Esophagus muscularis mucosa (tissue), 4 donors: ENCODE results near the gene TOGARAM1. TPM values are rescaled to one million over a fixed set of nuclear protein-coding genes. Genes with fewer than 3 reads are reported as not detected.

Experiments
- DNase-seq: peaks from one replicate; pipeline ENCODE4 v3.0.0-alpha.2; 2017; ENCODE audit errors: extremely low spot score
- H3K27ac ChIP-seq, 4 donors: fragments of 200-600 bp; sonication (generic); replicated peaks in 1 of 4; 1 replicate in 3 of 4; 2 replicates in 1 of 4; pipeline ENCODE4 v1.5.1; 2016 to 2019; ENCODE audit warnings: mild to moderate bottlenecking in 1 of 4
- H3K27me3 ChIP-seq, 4 donors: fragments of 200-600 bp; sonication (generic); one replicate each; pipeline versions ENCODE4 v1.5.1 to v1.6.0; 2016 to 2019
- H3K36me3 ChIP-seq, 4 donors: fragments of 200-600 bp; sonication (generic); one replicate each; pipeline ENCODE4 v1.5.1; 2016 to 2019
- H3K4me1 ChIP-seq, 4 donors: fragments of 200-600 bp; sonication (generic); one replicate each; pipeline ENCODE4 v1.5.1; 2016 to 2019
- H3K4me3 ChIP-seq, 4 donors: fragments of 200-600 bp; sonication (generic); 1 replicate in 2 of 4; 2 replicates in 2 of 4; pipeline ENCODE4 v1.5.1; 2016 to 2019; ENCODE audit warnings: mild to moderate bottlenecking in 4 of 4, moderate library complexity in 1 of 4
- H3K9me3 ChIP-seq, 4 donors: fragments of 200-600 bp; sonication (generic); 1 replicate in 3 of 4; 2 replicates in 1 of 4; pipeline ENCODE4 v1.5.1; 2016 to 2019
- EP300 ChIP-seq: sonication (generic); formaldehyde crosslinking; IDR thresholded peaks from one replicate; pipeline ENCODE4 v1.6.1; 2017; ENCODE audit warnings: antibody characterized with exemption
- POLR2A ChIP-seq: fragments of 450-650 bp; IDR thresholded peaks from one replicate; pipeline ENCODE4 v1.6.1; 2017; ENCODE audit warnings: antibody characterized with exemption, moderate library complexity, mild to moderate bottlenecking, low read depth
- POLR2AphosphoS5 ChIP-seq, 2 donors: sonication (generic); formaldehyde crosslinking; IDR thresholded peaks; one replicate each; pipeline ENCODE4 v1.6.1; 2017; ENCODE audit warnings: antibody characterized with exemption in 2 of 2
- WGBS: methylation state at CpG from one replicate; pipeline ENCODE4 v1.1.5; 2018; 5-methylcytosine and 5-hydroxymethylcytosine counted together
- intact Hi-C: fragments of 100-400 bp; cut with DNase I; formaldehyde crosslinking; loops from one replicate; pipeline ENCODE4 v1.15.1; 2023
- total RNA-seq, 4 donors: library from RNA; depleted of rRNA; stranded (reverse); fragments of >200 nt; gene quantifications; one replicate each; pipeline versions ENCODE4 v1.1.0 to v1.2.1, GENCODE V29; 2016
- TF ChIP-seq, protein P1 (sequence below), 3 experiments: fragments of 200-600 bp in 2 of 3; fragments of 450-650 bp in 1 of 3; sonication (generic) in 2 of 3; IDR thresholded peaks; one replicate each; pipeline ENCODE4 v1.5.1; 2017 to 2019; ENCODE audit warnings: antibody characterized with exemption in 3 of 3, mild to moderate bottlenecking in 2 of 3, moderate library complexity in 1 of 3

The TOGARAM1 gene
- total RNA-seq, 4 donors from 2014 or later = 11.8 to 17.9 (median 14.9) TPM

DNA sequence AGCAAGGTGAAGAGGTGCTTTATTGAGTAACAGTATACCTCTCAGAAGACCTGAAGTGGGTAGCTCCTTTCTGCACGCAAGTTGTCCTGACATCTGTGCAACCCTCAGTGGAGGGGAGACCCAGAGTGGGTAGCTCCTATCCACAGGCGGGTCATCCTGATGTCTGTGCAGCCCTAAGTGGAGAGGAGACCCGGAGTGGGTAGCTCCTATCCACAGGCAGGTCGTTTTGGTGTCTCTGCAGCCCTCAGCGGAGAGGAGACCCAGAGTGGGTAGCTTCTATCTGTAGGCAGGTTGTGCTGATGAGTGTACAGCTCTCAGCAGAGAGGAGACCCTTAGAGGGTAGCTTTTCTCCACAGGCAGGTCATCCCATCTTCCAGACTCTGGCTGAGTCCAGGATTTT lies 76.9 kb downstream of the TOGARAM1 start:
- H3K27ac ChIP-seq = no peak overlapping the region
- H3K36me3 ChIP-seq = peaks cover 5 to 60% (median 37%) of the 10 kb centered on the region in 4 donors
- no peak for TF ChIP-seq POLR2A
- TF ChIP-seq POLR2AphosphoS5 (IDR thresholded peaks at IDR 0.05) = no peak
- TF ChIP-seq, protein P1, sequence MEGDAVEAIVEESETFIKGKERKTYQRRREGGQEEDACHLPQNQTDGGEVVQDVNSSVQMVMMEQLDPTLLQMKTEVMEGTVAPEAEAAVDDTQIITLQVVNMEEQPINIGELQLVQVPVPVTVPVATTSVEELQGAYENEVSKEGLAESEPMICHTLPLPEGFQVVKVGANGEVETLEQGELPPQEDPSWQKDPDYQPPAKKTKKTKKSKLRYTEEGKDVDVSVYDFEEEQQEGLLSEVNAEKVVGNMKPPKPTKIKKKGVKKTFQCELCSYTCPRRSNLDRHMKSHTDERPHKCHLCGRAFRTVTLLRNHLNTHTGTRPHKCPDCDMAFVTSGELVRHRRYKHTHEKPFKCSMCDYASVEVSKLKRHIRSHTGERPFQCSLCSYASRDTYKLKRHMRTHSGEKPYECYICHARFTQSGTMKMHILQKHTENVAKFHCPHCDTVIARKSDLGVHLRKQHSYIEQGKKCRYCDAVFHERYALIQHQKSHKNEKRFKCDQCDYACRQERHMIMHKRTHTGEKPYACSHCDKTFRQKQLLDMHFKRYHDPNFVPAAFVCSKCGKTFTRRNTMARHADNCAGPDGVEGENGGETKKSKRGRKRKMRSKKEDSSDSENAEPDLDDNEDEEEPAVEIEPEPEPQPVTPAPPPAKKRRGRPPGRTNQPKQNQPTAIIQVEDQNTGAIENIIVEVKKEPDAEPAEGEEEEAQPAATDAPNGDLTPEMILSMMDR (IDR thresholded peaks at IDR 0.05) = no peak
- TF ChIP-seq EP300 = no peak
- H3K9me3 ChIP-seq = no peaks in the 10 kb centered on the region
- H3K27me3 ChIP-seq = no peaks in the 10 kb centered on the region
- H3K4me1 ChIP-seq = no peaks in the 10 kb centered on the region
- DNase-seq = no peak
- H3K4me3 ChIP-seq = no peak overlapping the region
- intact Hi-C loops = no loop called here
- WGBS = 97% methylated on average over 5 of the region's 5 CpGs

GRCh38 chr14:45039390-45039789 lies 77.4 kb downstream of the TOGARAM1 start:
- Histone ChIP-seq H3K36me3 (peaks cover under 1 to 60% (median 35%) of the 10 kb centered on the region in 4 donors), H3K4me1 (no peaks in the 10 kb centered on the region), H3K4me3 (no peak overlapping the region), H3K27ac (no peak overlapping the region), H3K9me3 (no peaks in the 10 kb centered on the region), H3K27me3 (no peaks in the 10 kb centered on the region)
- no peak for TF ChIP-seq POLR2A
- TF ChIP-seq, protein P1 (IDR thresholded peaks at IDR 0.05) = no peak
- TF ChIP-seq POLR2AphosphoS5 (IDR thresholded peaks at IDR 0.05) = no peak
- no peak for TF ChIP-seq EP300
- no CpG with 5 or more reads among the region's 2 CpGs for WGBS
- intact Hi-C loops = no loop called here
- DNase-seq = no peak

GRCh38 chr14:45041641-45042040 lies 79.7 kb downstream of the TOGARAM1 start:
- intact Hi-C loops = no loop called here
- WGBS = 98% methylated on average over 5 of the region's 5 CpGs
- no peaks in the 10 kb centered on the region for H3K27me3 ChIP-seq
- H3K9me3 ChIP-seq = no peaks in the 10 kb centered on the region
- H3K4me3 ChIP-seq = no peak overlapping the region
- H3K36me3 ChIP-seq = peaks cover 0 to 63% (median 42%) of the 10 kb centered on the region in 4 donors
- no peaks in the 10 kb centered on the region for H3K4me1 ChIP-seq
- H3K27ac ChIP-seq = no peak overlapping the region
- TF ChIP-seq, protein P1 (IDR thresholded peaks at IDR 0.05) = no peak
- TF ChIP-seq POLR2A (no peak), EP300 (no peak), POLR2AphosphoS5 (IDR thresholded peaks at IDR 0.05) (no peak)
- DNase-seq = no peak

DNA sequence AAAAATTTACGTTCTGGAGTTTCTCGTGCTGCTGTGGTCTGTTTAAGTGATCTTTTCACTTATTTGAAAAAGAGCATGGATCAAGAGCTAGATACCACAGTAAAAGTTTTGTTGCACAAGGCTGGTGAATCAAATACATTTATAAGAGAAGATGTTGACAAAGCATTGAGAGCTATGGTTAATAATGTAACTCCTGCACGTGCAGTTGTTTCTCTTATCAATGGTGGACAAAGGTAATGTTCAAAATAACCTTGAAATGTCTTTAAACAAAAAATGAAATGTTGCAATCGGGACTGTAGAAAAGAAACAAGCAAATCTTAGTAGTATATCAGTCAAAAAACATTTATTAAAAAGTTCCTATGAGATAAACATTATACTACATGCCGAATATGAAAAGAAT lies 82.6 kb downstream of the TOGARAM1 start:
- TF ChIP-seq POLR2AphosphoS5 (IDR thresholded peaks at IDR 0.05) (no peak), EP300 (no peak), POLR2A (no peak)
- TF ChIP-seq, protein P1 (IDR thresholded peaks at IDR 0.05) = no peak
- intact Hi-C loops = no loop called here
- Histone ChIP-seq H3K4me1 (no peaks in the 10 kb centered on the region), H3K4me3 (no peak overlapping the region), H3K36me3 (peaks cover 5 to 64% (median 37%) of the 10 kb centered on the region in 4 donors), H3K27ac (no peak overlapping the region), H3K27me3 (no peaks in the 10 kb centered on the region), H3K9me3 (no peaks in the 10 kb centered on the region)
- DNase-seq = no peak
- WGBS = 87% methylated on average over 5 of the region's 5 CpGs

- 100% methylated on average over 2 of the region's 2 CpGs for WGBS
Measured at GRCh38 chr14:45048385-45048784, 86.4 kb downstream of the TOGARAM1 start.

More at GRCh38 chr14:45048385-45048784, 86.4 kb downstream of the TOGARAM1 start:
- TF ChIP-seq POLR2AphosphoS5 (IDR thresholded peaks at IDR 0.05) = no peak
- TF ChIP-seq, protein P1 (IDR thresholded peaks at IDR 0.05) = no peak
- TF ChIP-seq EP300 = no peak
- TF ChIP-seq POLR2A = no peak
- H3K27me3 ChIP-seq = no peaks in the 10 kb centered on the region
- H3K27ac ChIP-seq = no peak overlapping the region
- intact Hi-C loops = no loop called here
- H3K36me3 ChIP-seq = peaks cover 5 to 80% (median 45%) of the 10 kb centered on the region in 4 donors
- DNase-seq = no peak
- no peaks in the 10 kb centered on the region for H3K4me1 ChIP-seq
- no peak overlapping the region for H3K4me3 ChIP-seq
- H3K9me3 ChIP-seq = no peaks in the 10 kb centered on the region
